NCI-H1105 treated with DMSO at 0.1 percent for 48 hours (cell line): ENCODE results near the gene DEF6.
"Not testable (repeated sequence)": the region's sequence is repeated elsewhere in the genome, so short reads cannot be mapped to it uniquely, and the experiment has no call there.

Experiments used
- DNase-seq: peaks from one replicate; lab custom pipeline; 2025; lab: John Stamatoyannopoulos, UW

Gene DEF6

GRCh38 chr6:35310265-35310831 is 12.7 kb downstream of the DEF6 start:
- DNase-seq: no peak

DNA sequence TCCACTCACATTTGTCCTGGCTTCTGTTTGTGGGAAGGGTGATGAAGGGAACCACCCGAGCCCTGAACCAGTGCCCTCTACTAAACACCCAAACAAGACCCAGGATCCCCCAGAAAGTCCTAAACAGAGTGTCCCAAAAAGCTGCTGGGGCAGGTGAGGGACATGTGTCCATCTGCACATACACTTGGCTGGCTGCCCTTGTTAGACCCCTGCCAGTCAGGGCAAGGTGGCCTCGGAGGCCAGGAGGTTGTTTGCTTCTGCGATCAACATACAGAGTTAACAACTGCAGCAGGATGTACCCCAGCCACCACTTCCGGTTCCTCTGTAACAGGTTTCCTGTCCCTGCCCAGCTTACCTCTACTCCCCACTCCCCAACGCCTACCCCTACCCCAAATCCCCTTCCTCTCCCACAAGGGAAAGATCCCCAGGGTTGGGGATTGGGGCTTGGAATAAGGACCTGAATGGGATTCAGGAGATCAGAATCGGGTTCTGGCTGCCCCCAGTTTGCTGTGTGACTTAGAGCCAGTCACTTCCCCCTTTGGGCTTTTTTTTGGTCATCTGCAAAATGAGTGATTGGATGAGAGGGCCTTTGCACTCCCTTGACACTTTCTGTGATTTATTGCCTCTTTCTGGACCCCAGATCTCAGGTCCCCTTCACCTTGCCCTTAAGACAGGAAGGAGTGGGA is 13.9 kb downstream of the DEF6 start:
- no peak for DNase-seq

- DNase-seq: no peak
These were observed 14.6 kb downstream of the DEF6 start for GRCh38 chr6:35312076-35312800.

- DNase-seq: no peak
These were observed 15.2 kb downstream of the DEF6 start for GRCh38 chr6:35312807-35313206.

- peak; percentile 67 for DNase-seq
These were observed 20.0 kb downstream of the DEF6 start for GRCh38 chr6:35317483-35318195.

- peak; percentile 85 for DNase-seq
These were observed 20.9 kb downstream of the DEF6 start for GRCh38 chr6:35318196-35319171.

GRCh38 chr6:35319346-35320030 is 21.9 kb downstream of the DEF6 start:
- DNase-seq: no peak

GRCh38 chr6:35320031-35320410 is 22.4 kb downstream of the DEF6 start:
- DNase-seq: no peak

- no peak for DNase-seq
These were observed 23.5 kb downstream of the DEF6 start for GRCh38 chr6:35321091-35321490.

GRCh38 chr6:35327349-35328027 is 29.9 kb downstream of the DEF6 start:
- DNase-seq: peak; percentile 24

GRCh38 chr6:35328108-35328723 is 30.6 kb downstream of the DEF6 start:
- no peak for DNase-seq

- not testable (repeated sequence) for DNase-seq
These were observed 31.3 kb downstream of the DEF6 start for GRCh38 chr6:35328965-35329364.

- no peak for DNase-seq
These were observed 33.0 kb downstream of the DEF6 start for GRCh38 chr6:35330541-35331119.

DNA sequence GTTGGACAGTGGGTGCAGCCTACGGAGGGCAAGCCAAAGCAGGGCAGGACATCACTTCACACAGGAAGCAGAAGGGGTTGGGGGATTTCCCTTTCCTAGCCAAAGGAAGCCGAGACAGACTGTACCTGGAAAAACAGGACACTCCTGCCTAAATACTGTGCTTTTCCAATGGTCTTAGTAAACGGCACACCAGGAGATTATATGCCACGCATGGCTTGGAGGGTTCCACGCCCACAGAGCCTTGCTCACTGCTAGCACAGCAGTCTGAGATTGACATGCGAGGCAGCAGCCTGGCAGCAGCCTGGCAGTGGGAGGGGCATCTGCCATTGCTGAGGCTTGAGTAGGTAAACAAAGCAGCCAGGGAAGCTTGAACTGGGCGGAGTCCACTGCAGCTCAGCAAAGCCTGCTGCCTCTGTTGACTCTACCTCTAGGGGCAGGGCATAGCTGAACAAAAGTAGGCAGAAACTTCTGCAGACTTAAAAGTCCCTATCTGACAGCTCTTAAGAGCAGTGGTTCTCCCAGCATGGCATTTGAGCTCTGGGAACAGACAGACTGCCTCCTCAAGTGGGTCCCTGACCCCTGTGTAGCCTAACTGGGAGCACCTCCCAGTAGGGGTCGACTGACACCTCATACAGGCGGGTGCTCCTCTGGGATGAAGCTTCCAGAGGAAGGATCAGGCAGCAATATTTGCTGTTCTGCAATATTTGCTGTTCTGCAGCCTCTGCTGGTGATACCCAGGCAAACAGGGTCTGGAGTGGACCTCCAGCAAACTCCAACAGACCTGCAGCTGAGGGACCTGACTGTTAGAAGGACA is 34.7 kb downstream of the DEF6 start:
- peak; percentile 11 for DNase-seq

GRCh38 chr6:35341557-35341956 is 43.9 kb downstream of the DEF6 start:
- no peak for DNase-seq

DNA sequence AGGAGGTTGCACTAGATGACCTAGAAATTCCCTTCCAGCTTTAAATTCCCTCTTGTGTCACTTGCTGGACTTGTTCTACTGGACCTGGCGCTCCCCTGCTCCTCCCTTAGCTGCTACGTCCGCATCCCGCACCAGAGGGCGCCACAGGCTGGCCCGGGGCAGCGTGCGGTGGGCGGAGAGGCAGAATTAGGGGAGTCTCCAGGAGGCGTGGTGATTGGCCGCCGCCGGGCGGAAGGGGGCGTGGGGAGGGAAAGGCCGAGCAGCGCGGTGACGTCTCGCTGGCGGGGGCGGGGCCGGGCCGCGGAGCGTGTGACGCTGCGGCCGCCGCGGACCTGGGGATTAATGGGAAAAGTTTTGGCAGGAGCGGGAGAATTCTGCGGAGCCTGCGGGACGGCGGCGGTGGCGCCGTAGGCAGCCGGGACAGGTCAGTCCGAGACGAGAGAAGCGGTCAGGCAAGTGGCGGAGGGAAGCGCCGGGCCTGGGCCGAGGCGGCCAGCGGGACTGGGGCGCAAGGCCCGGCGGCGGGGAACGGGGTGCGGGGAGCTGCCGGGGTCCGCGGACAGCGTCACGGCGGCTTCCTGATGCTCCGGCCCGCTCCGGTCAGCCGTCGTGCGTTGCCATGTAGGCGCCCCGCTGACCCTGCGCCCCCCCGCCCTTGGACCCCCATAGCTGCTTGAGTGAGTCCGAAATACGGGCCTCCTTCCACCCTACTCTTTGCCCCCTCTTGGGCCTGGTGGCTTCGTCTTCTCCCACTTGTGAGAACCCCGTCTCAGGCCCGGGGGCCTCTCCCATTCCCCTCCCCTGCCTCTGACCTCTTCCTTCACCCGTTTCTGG is 44.9 kb downstream of the DEF6 start, which contains the start of gene PPARD:
PPARD (plus strand) TSS at position 301 of the 834 bp plus-strand sequence. CDS start 68,530 bp downstream, outside the sequence.
- peak; percentile 91 for DNase-seq

- no peak for DNase-seq
These were observed 45.6 kb downstream of the DEF6 start for GRCh38 chr6:35343092-35343834.
